GM19023 (cell line): ENCODE data around the gene DHFR2.
"Not testable (repeated sequence)": the region's sequence is repeated elsewhere in the genome, so short reads cannot be mapped to it uniquely, and the experiment has no call there.

ENCODE experiments used
- ATAC-seq: cut with Tn5 transposase; IDR thresholded peaks from one replicate; pipeline ENCODE4 v1.9.1; 2021; ENCODE audit warnings: mild to moderate bottlenecking, moderate library complexity; ENCODE audit not compliant: unreplicated experiment

DHFR2 gene

DNA sequence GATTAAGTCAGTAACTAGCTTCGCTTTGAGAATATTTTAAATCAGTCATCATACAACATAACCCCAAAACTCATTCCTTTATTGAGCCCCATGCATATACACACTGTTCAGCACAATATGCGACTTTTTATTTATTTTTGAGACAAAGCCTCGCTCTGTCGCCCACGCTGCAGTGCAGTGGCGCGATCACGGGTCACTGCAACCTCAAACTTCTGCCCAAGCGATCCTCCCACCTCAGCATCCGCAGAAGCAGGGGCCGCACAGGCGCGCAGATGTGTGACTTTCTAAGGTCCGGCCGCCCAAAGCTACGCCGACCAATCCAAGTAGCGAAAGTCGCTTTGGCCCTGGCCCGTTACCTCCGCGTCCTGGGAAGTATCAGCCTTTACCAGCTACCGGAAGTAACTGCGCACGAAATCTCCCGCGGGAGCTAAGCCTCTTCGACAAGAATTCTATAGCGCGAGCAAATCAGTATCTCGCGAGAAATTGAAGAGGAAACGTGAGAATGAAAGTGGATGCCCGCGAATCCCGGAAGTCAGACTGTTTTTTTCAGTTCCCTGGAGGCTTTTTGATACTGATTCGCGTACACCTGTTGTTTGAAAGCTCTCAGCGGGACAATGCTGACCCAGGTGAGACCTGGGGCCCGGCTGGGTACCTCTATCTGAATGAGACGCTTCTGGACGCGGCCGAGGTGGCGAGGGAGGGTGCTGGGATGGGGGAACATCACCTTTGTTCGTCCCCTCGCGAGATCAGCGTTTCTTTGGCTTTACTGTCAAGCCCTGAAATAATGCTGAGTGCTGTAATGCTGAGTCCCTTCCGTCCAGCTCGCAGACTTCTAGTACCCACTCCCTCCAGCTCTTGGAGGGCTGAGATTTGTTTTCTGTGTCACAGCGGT lies at the start of gene DHFR2, which contains the start of gene NSUN3:
TSS of gene DHFR2 (minus strand) at position 404 of the 892 bp plus-strand sequence. CDS start 1,405 bp downstream, outside the sequence.
TSS of gene NSUN3 (plus strand) at position 549 of the 892 bp plus-strand sequence. CDS start at position 615, 66 bp downstream.
- peak; percentile 95 for ATAC-seq

DNA sequence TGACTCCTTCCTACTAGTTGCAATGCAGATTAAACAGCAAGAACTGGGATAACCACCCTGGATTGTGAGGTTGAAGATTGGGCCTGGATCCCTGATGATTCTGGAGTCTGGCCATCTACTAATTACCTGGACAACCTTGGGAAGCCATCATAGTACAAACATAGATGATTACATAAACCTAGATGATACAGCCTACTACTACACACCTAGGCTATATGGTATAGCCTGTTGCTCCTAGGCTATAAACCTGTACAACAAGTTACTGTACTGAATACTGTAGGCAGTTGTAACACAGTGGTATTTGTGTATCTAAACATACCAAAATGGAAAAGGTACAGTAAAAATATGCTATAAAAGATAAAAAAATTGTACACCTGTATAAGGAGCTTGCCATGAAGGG lies 48.1 kb upstream of the DHFR2 start:
- no peak for ATAC-seq

DNA sequence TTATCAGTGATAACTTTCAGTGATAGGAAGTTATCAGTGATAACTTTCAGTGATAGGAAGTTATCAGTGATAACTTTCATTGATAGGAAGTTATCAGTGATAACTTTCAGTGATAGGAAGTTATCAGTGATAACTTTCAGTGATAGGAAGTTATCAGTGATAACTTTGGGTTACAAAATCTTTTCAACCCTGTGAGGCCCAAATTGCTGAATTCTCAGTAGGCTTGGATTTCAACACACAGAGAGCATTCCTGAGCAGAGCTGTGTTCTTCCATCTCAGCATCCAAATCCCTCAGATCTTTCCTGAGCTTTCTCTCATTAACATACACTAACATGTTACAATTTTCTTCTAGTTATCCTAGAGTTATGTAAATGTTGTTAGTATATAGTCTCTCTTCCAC lies 47.5 kb upstream of the DHFR2 start:
- ATAC-seq = not testable (repeated sequence)

DNA sequence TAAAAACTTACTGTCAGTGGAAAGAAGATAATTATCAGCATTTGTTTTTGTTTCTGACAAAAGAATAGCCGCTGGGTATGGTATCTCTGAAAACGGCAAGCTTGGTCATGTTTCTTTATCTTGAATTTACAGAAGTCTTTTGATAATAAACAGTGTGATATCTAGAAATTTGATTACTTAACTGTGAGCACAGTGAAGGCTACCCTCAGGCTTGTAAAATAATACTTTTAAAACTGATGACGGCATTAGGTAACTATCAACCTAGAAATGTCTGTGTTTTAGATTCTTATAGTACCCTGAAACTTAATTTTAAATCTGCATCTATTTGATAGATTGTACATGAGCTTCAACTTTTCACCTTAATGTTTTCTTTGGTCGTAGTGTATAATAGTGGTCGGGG lies 43.6 kb upstream of the DHFR2 start:
- no peak for ATAC-seq

DNA sequence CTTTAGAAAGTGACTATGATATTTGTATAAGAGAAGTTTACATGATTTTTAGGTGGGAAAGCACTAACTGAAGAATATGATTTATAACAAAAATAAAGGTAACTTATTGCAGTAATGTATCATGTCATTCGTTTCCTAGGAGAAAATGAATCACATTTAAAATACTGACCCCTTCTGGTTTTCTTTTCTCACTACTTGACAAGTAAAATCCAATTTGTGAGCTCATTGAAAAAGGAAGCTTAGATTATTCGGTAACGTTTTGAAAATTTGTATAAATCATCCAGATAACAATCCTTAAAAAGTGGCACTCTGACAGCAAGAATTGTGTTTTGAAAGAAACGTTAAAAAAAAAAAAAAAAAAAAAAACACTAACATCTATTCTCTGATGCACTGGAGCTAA lies 39.1 kb upstream of the DHFR2 start:
- no peak for ATAC-seq

DNA sequence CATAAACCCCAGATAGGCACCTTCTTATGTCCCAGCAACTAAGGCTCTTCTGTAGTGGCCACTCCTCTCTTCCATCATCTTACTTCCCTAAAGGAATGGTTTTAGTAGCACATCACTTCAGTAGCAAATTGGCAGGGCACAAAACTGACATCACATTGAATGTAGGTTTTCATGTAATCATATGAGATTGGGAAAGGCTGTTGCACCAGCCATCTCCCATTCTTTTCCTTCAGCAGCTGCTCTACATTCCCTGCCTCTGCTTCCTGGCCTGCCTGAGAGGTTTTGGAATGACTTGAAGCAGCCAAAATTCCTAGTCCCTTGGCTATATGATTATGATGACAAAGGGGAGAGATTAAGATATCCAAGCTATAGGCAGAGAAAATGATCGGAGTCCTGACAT lies 36.6 kb upstream of the DHFR2 start:
- no peak for ATAC-seq

DNA sequence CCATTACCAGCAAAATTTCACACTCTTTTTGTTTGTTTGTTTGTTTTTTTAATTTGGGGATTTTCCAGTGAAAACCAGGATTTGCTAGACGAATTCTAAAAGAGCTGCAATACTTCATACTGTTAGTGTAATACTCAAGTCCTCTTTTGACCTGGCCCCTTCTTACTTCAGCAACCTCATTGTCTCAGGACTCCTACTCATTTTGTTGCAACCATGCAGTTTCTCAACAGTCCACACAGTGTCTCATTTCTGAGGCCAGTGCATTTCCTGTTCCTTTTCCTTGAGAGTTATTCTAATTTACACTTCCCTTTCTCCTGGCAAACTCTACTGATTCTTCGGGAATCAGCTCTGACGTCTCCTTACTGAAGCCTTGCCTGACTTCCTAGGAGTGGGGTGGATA lies 35.7 kb upstream of the DHFR2 start:
- no peak for ATAC-seq

DNA sequence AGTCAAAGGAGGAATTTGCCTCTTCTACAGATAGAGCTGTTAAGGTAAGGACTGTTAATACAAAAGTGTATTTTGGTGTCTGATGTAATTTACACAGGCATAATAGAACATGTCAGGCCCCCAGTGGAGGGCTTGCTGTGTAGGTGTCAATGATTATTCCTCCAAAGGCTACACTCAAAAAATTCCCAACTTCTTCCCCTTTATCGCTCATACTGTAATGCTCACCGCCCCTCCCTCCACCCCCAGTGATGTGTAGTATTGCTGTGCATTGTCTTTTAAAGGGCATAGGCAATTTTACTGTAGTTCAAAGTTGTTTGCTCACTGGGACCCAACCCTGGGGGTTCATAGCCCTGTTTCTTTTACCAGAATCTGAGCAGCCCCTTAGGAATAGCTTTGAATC lies 32.4 kb upstream of the DHFR2 start:
- ATAC-seq = no peak

DNA sequence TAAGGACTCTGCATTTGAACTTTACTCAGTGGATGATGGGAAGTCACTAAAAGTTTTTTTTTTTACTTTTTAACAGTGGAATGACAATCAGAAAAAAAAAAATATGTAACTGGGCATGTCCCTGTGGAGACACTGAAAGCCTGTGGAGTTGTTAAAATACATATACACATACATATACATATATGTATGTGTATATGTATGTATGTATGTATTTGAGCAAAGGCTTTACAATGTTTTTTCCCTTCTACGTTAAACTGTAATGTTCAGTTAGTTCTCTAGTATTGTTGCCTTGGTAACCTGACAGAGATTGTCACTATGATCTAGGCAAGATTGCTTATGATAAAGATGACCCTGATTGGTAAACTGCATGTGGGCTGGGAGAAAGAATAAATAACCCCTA lies 30.4 kb upstream of the DHFR2 start:
- ATAC-seq = no peak

DNA sequence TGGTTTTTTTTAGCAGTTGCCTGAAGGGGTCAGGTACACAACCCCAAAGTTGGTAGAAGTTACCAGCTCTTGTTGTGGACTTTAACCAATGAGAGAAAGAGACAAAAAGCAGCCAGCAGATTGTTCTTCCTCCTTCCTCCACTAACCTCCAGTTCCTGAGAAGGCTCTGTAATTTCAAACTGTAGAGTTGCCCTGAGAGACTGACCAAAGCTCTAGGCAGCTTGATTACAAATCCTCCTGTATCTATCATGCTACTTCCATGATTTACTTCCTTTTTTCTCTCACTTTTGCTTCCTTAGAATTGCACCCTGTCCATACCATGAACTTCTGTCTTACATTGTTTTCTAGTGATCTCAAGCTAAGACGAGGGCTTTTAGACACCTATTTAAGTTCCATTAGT lies 29.4 kb upstream of the DHFR2 start:
- ATAC-seq = no peak

DNA sequence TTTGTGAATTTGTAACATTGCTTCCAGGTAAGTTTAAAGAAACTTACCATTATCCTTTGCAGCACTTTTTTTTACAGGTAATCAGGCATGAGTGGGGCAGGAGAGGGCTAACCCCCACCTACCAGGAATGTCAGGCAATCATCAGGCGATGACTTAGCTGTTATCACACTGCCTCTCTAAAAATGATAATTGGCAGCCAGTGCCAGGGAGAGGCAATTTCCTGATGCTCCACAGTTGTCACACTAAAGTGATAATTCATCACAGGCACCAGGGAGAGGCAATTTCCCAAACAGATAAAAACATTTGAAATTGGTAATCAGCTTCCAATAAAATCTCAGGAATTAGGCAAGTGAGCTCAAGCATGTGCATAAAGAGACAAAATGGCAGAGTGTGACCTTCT lies 26.4 kb upstream of the DHFR2 start:
- ATAC-seq = no peak

DNA sequence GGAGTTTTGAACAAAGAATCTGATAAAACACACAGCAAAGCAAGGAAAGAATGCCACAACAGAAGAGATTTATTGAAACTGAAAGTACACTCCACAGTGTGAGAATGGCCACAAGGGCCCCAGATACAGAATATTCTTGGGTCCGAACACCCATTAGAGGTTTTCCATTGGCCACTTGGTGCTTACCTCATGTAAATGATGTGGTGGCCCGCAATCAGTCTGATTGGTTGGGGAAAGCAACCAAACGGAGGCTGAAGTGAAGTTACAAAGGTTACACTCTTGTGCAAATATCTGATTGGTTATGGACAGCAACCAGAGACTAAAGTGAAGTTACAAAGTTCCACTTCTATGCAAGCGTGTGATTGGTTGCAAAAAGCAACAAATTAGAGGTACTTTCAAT lies 20.5 kb upstream of the DHFR2 start:
- ATAC-seq = no peak

DNA sequence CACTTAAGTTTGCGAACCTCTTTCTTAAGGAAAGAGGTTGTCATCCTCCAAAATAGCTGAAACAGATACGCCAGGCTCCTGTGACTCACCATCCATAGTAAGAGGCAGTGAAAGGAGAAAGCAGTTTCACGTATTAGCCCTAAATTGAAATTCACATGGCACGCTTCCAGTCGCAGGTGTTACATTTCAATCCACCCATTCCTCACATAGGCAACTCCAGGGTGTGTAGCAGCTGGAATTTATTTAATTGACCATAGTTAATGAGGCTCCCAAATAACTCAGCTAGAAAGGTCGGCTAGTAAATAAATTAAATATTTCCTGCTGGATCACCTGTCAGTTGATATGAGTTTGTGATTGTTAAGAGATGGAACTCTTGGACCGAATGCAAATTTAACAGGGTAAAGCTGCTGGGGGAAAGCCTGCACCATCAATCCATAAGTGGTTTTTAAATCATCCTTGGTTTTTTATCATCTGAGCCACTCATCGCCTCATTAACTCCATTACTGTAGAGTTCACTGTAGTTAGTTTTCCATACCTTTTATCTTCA lies 19.7 kb upstream of the DHFR2 start:
- no peak for ATAC-seq

DNA sequence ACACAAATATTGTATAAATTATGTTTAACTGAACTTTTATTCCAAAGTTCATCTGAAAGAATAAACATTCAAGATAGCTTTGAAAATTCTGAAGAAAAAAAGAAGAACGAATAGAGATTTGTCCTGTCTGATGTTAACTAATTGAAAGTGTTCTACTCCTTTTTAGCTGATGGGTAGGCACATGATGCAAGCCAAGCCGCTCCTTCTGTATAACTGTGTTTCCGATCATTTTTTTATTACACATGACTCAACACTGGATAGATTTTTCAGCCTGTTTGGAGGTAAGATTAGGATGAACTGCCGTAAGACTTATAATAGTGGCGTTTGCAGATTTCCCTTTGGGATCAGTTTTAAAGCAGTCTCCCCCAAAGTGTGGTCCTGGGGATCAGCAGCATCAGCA lies 19.2 kb upstream of the DHFR2 start:
- ATAC-seq = no peak

DNA sequence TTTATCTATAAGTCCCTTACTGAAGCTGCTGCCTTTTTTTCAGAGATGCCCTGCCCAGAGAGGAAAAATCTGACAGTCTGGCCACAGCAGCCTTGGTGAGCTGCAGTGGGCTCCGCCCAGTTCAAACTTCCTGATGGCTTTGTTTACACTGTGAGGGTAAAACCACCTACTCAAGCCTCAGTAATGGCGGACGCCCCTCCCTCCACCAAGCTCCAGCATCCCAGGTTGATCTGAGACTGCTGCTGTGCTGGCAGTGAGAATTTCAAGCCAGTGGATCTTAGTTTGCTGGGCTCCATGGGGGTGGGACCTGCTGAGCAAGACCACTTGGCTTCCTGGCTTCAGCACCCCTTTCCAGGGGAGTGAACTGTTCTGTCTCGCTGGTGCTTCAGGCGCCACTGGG lies 17.8 kb upstream of the DHFR2 start:
- not testable (repeated sequence) for ATAC-seq

DNA sequence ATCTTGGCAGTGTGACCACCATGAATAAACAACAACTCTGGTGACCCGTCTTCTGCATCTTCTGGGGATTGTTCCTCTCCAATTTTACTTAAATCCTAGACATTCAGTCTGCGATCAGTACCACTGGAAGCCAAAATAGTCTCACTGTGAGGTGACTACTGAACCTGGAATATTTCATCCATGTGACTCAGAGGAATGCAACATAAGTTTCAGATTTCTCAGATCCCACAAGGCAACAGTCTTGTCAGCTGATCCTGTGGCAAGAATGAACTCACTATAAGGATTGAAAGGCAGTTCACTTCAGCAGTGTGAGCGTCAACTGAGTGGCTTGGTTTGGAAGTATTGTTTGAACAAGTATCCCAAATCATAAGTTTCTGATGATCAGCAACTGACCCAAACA lies 13.3 kb upstream of the DHFR2 start:
- no peak for ATAC-seq

DNA sequence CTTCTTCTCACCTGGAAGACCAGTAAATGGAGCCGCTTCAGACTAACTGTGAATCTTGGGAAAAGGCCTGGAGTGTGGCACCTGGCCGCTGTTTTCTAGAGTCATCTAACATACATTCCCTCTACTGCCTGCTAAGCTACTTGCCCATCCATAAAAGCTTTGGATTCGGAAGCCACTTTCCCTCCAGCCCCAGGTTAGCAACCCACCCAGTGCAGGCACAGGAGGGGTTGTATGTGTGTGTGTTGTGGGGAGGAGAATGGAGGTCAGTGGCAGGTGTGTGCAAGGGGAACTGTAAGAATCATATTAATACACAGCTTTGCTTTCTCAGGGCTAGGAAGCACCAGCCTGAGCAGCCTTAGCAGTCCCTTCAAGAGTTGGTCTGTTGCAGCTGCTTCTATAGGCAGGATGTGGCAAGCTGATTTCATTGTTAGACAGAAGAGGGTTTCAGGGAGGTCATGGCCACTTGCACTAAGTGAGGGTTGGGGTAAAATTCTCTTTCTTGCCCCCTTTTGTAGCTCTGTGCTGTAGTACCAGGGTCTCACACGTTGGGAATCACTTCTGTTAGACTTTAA lies 9.1 kb upstream of the DHFR2 start:
- peak; percentile 81 for ATAC-seq

DNA sequence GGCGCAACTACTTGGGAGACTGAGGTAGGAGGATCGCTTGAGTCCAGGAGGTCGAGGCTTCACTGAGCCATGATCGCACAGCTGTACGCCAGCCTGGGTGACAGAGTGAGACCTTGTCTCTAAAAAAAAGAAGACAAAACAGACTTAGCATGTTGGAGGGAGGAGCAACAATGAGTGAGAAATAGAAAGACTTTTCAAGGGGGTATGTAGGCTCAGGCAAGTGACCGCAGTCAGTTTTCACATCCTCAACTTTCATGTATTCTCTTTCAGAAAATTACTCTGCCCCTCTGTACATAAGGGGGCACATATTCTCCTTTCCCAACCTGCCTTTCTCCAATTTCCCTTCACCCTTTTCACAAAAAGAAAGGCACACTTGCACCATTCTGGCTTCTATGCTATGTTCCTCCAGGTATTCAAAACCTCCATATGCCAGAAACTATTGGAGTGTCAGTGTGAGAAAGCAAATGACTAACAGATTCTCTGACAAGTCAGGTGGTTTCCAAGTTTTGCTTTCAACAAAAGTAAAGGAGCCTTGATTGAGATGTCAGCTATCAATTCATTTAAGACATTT lies 7.7 kb upstream of the DHFR2 start:
- ATAC-seq = peak; percentile 63

DNA sequence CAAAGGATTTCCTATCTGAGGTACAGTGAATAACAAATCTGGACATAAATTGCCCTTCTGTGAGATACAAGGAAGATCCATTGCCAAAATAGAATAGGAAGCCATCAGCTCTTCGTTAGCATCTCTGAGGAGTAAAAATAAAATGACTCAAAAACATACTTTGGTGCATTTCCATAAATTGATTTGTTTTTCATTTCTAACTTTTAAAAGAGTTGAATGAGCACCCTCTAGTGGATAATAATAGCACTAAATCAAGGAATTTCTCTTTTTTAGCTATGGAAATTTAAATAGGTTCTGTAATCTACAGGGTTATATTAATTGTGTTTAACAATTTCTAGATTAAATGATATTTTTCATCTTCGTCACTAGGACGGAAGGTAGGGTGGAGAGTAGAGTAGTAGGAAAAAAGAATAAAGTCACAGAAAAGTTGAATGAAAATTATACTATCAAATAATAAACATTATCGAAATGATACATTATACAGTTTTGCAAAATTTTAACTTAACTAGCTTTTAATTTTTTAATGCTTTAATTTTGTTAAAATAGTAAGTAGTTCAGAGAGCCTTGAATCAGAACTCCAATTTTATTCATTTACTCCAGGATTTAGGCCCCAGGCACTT lies 6.6 kb upstream of the DHFR2 start:
- ATAC-seq = no peak

DNA sequence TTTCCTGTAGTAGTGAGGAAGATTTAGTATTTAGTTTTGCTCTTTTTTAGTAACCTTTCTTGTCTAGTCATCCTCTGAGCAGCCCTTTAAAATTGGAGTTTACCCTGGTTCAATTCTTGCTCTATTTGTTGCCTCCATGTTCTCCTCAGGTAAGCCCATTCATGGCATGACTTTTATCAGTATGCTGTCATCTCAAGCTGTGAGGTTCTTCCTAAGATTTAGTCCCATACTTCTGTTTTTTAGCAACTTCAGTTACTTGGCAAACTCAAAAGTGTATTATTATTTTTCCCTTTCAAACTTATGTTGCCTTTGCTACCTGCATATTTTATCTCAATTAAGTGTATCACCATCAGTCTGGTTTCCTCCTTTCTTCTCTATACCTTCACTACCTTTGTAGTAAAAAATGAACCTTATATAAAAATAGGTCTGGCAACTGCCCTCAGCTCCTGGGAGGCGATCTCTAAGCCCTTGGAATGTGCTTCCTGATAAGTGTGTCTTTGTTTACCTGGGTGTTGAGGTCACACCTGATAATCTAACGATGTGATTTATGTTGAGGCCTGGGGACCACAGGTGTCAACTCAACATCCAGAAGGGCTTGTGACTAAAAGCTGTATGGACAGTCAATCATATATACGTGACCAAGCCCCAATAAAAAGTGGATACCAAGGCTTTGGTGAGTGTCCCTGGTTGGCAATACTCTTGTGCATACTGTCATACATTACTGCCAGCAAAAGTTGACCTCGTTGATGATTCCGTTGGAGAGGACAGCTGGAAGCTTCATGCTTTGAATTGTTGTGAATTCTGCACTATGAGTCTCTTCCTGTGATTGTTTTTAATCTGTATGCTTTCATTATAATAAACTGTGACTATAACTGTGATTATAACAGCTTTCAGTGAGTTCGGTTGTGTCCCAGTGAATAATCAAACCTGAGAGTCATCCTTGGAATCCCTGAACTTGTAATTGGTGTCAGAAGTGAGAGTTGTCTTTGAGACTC lies 4.1 kb upstream of the DHFR2 start:
- ATAC-seq = no peak
